Lung (tissue), 12 donors: Measurements from ENCODE around the gene CRYGA. TPM values are rescaled to one million over a fixed set of nuclear protein-coding genes. Genes with fewer than 3 reads are reported as not detected.
A peak's percentile ranks its signal among the peaks of the same experiment; 100 is the strongest.

Experiments
- ATAC-seq: fragments of 200-7000 bp; cut with Tn5 transposase; one replicate; pipeline ENCODE4 v1.9.1; 2020; ENCODE audit warnings: moderate number of reproducible peaks; ENCODE audit not compliant: insufficient read depth, low FRiP score
- DNase-seq, 3 donors: peaks; one replicate each; pipeline ENCODE4 v3.0.0-alpha.2; 2013 to 2017
- H3K27ac ChIP-seq, 2 donors: one replicate each; pipeline ENCODE4 v1.5.1; 2013; ENCODE audit warnings: mild to moderate bottlenecking in 2 of 2, moderate library complexity in 2 of 2, control low read depth in 1 of 2, inconsistent platforms in 1 of 2, low read depth in 1 of 2, low read length in 1 of 2
- H3K27me3 ChIP-seq, 3 donors: one replicate each; pipeline ENCODE4 v1.5.1; 2013; ENCODE audit warnings: low read length in 2 of 3; ENCODE audit not compliant: control insufficient read depth in 3 of 3, insufficient read depth in 3 of 3
- H3K36me3 ChIP-seq, 4 donors: one replicate each; pipeline ENCODE4 v1.5.1; 2013; ENCODE audit warnings: low read length in 4 of 4, mild to moderate bottlenecking in 1 of 4, moderate library complexity in 1 of 4; ENCODE audit not compliant: control insufficient read depth in 4 of 4, insufficient read depth in 4 of 4
- H3K4me1 ChIP-seq, 5 donors: one replicate each; pipeline ENCODE4 v1.5.1; 2013; ENCODE audit warnings: low read length in 5 of 5, mild to moderate bottlenecking in 2 of 5, moderate library complexity in 1 of 5; ENCODE audit not compliant: control insufficient read depth in 5 of 5, insufficient read depth in 5 of 5
- H3K4me3 ChIP-seq: one replicate; pipeline ENCODE4 v1.5.1; 2013; ENCODE audit warnings: mild to moderate bottlenecking, control low read depth, moderate library complexity
- H3K9ac ChIP-seq, 2 donors: one replicate each; pipeline ENCODE4 v1.5.1; 2013; ENCODE audit warnings: low read length in 2 of 2, control low read depth in 1 of 2; ENCODE audit not compliant: insufficient read depth in 1 of 2
- H3K9me3 ChIP-seq, 4 donors: one replicate each; pipeline ENCODE4 v1.5.1; 2013; ENCODE audit warnings: low read length in 3 of 4, mild to moderate bottlenecking in 1 of 4, moderate library complexity in 1 of 4; ENCODE audit not compliant: control insufficient read depth in 4 of 4, insufficient read depth in 3 of 4
- WGBS, 2 donors: extraction: QIAGEN DNeasy Blood & Tissue Kit; methylation state at CpG; one replicate each; pipeline ENCODE4 v1.1.7; 2013; 5-methylcytosine and 5-hydroxymethylcytosine counted together
- polyA plus RNA-seq, 2 donors: library from polyadenylated mRNA; stranded (reverse); fragments of 200-250 nt; gene quantifications; one replicate each; pipeline ENCODE4 v1.2.1, GENCODE V29; 2013
- total RNA-seq, 2 donors: library from RNA; depleted of rRNA in 1 of 2; stranded (reverse); fragments of >200 nt in 1 of 2; gene quantifications; one replicate each; pipeline ENCODE4 v1.2.1, GENCODE V29; 2014 to 2021
- TF ChIP-seq, protein P1 (sequence below): IDR thresholded peaks from 2 replicates; pipeline ENCODE4 v1.5.1; 2012; ENCODE audit warnings: mild to moderate bottlenecking; ENCODE audit errors: control extremely low read depth, extremely low read depth
- donor health status: control.
- donor health status: control.
- donor health status: Bipolar disorder and iron deficiency.
- donor health status: healthy.
- donor health status: DM: yes; HTN: yes; CAD: no.

Gene CRYGA
- total and polyA plus RNA-seq, 4 donors, result not detected

DNA sequence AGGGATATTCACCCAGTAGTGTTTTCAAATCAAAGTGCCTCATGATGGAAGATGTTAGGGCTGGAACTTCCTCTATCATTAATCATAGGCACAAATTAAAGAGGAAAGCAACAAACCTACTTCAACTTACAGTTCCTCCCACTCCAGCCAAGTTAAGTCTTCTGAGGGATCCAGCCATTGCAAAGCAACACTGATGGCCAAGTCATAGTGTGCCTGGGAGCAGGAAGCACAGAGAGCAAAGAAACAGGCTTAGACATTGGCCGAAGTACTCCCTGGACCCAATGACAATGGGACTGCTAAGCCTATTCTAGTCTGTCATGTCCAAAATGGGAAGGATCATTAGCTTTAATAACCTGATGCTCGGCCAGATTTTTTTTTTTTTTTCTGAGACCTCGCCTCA, 19.4 kb upstream of the CRYGA start:
- TF ChIP-seq, protein P1, sequence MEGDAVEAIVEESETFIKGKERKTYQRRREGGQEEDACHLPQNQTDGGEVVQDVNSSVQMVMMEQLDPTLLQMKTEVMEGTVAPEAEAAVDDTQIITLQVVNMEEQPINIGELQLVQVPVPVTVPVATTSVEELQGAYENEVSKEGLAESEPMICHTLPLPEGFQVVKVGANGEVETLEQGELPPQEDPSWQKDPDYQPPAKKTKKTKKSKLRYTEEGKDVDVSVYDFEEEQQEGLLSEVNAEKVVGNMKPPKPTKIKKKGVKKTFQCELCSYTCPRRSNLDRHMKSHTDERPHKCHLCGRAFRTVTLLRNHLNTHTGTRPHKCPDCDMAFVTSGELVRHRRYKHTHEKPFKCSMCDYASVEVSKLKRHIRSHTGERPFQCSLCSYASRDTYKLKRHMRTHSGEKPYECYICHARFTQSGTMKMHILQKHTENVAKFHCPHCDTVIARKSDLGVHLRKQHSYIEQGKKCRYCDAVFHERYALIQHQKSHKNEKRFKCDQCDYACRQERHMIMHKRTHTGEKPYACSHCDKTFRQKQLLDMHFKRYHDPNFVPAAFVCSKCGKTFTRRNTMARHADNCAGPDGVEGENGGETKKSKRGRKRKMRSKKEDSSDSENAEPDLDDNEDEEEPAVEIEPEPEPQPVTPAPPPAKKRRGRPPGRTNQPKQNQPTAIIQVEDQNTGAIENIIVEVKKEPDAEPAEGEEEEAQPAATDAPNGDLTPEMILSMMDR, result no peak
- 80 to 88% methylated on average over 3 of the region's 3 CpGs for WGBS, 2 donors
- Histone ChIP-seq H3K27me3 (peaks cover 0 to 13% (median 7%) of the 10 kb centered on the region in 3 donors), H3K4me3 (no peak overlapping the region), H3K9me3 (no peaks in the 10 kb centered on the region), H3K27ac (no peak overlapping the region), H3K4me1 (peaks cover 0 to 8% (median 0%) of the 10 kb centered on the region in 5 donors), H3K36me3 (no peaks in the 10 kb centered on the region), H3K9ac (no peak overlapping the region)
- ATAC-seq (no peak), DNase-seq (no peak)

DNA sequence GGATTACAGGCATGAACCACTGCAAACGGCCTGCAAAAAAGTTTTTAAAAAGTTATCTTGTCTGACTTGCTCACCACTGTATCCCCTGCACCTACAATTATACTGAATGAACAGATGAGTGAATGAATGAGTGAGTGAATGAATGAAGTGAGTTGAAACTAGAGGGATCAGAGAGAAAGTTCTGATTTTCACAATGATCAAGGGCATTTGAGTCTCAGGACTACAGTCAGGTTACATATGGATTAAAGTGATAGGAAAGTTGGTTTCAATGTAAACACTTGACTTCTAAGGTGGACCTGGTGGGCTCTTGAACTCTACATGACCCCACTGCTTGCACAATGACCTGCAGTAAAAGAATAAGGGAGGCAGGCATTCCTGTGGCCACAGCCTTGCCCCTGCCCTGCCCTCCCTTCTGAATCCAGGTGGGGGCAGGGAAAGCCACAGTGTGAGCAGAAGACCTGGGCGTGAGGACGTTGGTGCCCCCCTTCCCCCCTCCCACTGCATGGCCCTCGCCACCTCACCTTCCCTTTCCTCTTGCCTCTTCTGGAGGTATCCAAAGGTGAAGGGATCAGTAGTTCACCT, 15.7 kb upstream of the CRYGA start:
- Histone ChIP-seq H3K27ac (no peak overlapping the region), H3K36me3 (no peaks in the 10 kb centered on the region), H3K9me3 (no peaks in the 10 kb centered on the region), H3K9ac (no peak overlapping the region), H3K27me3 (peaks cover 0 to 3% (median 0%) of the 10 kb centered on the region in 3 donors), H3K4me3 (no peak overlapping the region), H3K4me1 (peaks cover 0 to 3% (median 0%) of the 10 kb centered on the region in 5 donors)
- ATAC-seq, result no peak
- DNase-seq, result peak; percentile 32 to 62 (median 58)
- TF ChIP-seq, protein P1, result no peak
- WGBS, 2 donors, result 40 to 43% methylated on average over 4 of the region's 4 CpGs

DNA sequence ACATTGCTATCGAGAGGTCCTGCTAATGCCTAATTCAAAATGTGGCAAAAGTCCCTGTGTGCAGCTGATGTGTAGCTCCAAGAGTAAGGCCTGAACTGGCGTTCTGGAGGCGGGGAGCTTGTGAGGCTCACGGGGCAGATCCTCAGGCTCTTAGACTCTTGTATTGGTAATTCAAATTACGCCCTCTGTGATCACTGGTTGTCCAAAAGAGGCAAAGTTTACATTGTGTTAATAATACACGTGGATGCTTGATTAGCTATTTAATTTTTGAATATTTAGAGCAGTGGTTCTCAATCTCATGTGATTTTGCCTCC, 12.4 kb upstream of the CRYGA start:
- DNase-seq (no peak), ATAC-seq (no peak)
- no peak overlapping the region for H3K9ac ChIP-seq
- H3K36me3 ChIP-seq, result no peaks in the 10 kb centered on the region
- H3K4me1 ChIP-seq, result peaks cover 0 to 1% (median 0%) of the 10 kb centered on the region in 5 donors
- H3K4me3 ChIP-seq, result no peak overlapping the region
- TF ChIP-seq, protein P1, result no peak
- 77 to 84% methylated on average over 6 of the region's 6 CpGs for WGBS, 2 donors
- H3K27ac ChIP-seq, result no peak overlapping the region
- no peaks in the 10 kb centered on the region for H3K9me3 ChIP-seq
- no peaks in the 10 kb centered on the region for H3K27me3 ChIP-seq
